ENCODE results near the gene PNKP. TPM values are rescaled to one million over a fixed set of nuclear protein-coding genes. Genes with fewer than 3 reads are reported as not detected.

The PNKP gene
- total RNA-seq, 1 donor from 2014 or later: 81.3 TPM

DNA sequence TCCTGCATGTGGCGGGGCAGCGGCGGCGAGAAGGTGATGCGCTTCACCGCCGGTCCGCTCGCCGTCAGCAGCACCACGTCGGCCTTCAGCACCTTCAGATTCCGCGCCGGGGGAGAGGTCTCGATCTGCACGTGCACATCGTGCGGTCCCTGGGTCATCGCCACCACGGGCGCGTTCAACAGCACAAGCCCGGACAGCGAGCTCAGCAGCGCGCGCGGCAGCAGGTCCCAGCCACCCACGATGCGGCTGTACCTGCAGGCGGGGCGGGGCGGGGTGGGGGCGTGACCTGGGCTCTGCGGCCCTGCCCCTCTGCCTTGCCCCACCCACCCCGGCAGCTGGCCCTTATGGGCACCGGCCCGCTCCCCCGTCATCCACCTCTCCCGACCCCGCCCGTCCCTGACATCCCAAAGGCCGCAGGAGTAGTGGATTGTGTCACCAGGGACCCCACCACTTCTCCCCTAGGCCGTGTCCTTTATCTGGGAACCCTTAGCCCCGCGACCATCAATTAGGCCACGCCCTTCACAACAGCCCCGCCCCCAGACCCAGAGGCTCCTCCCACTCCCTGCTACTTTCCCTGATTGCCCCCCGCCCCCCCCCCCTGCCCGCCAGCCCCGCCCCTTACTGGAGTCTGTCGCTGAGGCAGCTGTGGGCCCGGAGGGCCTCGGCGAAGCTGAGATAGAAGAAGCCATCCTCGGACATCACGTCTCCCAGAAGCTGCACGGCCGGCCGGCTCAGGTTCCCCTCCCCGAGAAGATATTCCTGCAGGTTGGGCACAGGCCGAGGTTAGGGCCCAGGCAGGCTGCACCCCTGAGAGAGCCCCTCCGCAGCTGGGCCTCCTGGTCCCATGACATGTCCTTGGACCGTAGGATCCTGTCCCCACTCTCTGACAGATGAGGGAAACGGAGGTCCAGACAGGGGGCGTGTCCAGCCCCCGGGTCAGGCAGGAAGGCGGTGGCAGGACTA lies 23.3 kb upstream of the PNKP start:
- Mint-ChIP-seq H3K4me3 (ENCODE audit: unreplicated experiment) (peak overlapping the region; percentile 77), H3K9me3 (ENCODE audit: unreplicated experiment) (peaks cover 9% of the 10 kb centered on the region), H3K27ac (ENCODE audit: unreplicated experiment) (peak overlapping the region; percentile 70), H3K36me3 (ENCODE audit: unreplicated experiment) (no peaks in the 10 kb centered on the region), H3K27me3 (ENCODE audit: unreplicated experiment) (peaks cover 10% of the 10 kb centered on the region), H3K4me1 (ENCODE audit: low read depth, unreplicated experiment) (peaks cover 6% of the 10 kb centered on the region)
- DNase-seq: peak; percentile 75
- TF ChIP-seq, protein P1, sequence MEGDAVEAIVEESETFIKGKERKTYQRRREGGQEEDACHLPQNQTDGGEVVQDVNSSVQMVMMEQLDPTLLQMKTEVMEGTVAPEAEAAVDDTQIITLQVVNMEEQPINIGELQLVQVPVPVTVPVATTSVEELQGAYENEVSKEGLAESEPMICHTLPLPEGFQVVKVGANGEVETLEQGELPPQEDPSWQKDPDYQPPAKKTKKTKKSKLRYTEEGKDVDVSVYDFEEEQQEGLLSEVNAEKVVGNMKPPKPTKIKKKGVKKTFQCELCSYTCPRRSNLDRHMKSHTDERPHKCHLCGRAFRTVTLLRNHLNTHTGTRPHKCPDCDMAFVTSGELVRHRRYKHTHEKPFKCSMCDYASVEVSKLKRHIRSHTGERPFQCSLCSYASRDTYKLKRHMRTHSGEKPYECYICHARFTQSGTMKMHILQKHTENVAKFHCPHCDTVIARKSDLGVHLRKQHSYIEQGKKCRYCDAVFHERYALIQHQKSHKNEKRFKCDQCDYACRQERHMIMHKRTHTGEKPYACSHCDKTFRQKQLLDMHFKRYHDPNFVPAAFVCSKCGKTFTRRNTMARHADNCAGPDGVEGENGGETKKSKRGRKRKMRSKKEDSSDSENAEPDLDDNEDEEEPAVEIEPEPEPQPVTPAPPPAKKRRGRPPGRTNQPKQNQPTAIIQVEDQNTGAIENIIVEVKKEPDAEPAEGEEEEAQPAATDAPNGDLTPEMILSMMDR (IDR thresholded peaks at IDR 0.05; ENCODE audit: partially characterized antibody, unreplicated experiment): peak; percentile 54

DNA sequence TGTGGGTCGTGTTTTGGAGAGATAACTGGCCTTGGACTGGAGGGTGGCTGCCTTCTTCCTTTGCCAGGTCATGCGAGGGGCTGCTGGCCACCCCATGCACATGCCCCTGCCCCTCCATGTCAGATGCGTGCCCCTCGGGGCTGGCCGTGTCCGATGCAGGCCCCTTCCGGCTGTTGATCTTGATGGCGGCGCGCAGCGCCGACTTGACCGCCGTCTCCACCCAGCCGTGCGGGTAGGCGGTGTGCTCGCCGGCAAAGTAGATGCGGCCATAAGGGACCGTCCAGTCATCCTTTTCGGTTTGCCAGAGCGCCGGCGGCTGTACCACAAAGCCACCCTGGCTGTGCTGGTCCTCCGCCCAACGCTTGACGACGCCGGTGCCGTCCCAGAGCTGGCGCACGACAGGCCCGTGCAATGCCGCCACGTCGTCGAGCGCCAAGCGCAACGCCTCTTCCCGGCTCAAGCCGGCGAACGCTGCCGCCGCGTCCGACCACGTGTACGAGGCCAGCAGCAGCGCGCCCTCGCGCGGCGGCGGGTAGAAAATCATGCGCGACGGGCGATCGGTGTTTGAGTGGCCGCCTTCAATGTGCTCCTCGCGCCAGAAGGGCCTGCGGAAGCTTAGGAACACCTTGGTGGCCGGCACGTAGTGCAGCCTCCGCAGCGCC lies 22.4 kb upstream of the PNKP start:
- peaks cover 9% of the 10 kb centered on the region for H3K9me3 Mint-ChIP-seq (ENCODE audit: unreplicated experiment)
- peaks cover 6% of the 10 kb centered on the region for H3K4me1 Mint-ChIP-seq (ENCODE audit: low read depth, unreplicated experiment)
- peak; percentile 82 for DNase-seq
- peak overlapping the region; percentile 77 for H3K4me3 Mint-ChIP-seq (ENCODE audit: unreplicated experiment)
- TF ChIP-seq, protein P1 (IDR thresholded peaks at IDR 0.05; ENCODE audit: partially characterized antibody, unreplicated experiment): peak; percentile 82
- H3K27me3 Mint-ChIP-seq (ENCODE audit: unreplicated experiment): peaks cover 10% of the 10 kb centered on the region
- H3K36me3 Mint-ChIP-seq (ENCODE audit: unreplicated experiment): no peaks in the 10 kb centered on the region
- peak overlapping the region; percentile 93 for H3K27ac Mint-ChIP-seq (ENCODE audit: unreplicated experiment)

DNA sequence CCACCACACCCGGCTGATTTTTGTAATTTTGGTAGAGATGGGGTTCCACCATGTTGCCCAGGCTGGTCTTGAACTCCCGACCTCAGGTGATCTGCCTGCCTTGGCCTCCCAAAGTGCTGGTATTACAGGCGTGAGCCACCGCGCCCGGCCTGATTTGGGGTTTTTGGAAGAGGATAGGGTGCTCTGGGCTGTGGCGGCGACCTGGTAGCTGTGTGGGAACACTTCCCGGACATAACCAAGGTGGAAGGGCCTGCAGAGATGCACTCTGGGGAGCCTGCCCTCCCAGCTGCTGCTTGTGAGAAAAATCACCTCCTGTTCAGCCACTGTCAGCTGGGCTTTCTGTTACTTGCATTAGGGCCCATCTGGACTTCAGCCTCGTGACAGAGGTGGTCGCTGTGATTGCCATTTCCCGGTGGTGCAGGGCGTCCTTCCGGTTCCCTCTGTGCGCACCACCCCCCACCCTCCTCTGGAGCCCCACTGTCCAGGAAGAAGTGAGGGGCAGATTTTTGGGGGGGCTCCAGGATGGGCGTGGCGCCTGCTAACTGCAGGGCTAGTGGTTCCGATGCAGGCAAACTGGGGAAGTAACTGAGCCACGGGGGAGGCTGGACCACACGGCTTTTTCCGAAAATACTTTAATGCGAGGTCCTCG lies 21.8 kb upstream of the PNKP start:
- TF ChIP-seq, protein P1 (IDR thresholded peaks at IDR 0.05; ENCODE audit: partially characterized antibody, unreplicated experiment): no peak
- Mint-ChIP-seq H3K27ac (ENCODE audit: unreplicated experiment) (peak overlapping the region; percentile 93), H3K36me3 (ENCODE audit: unreplicated experiment) (no peaks in the 10 kb centered on the region), H3K4me3 (ENCODE audit: unreplicated experiment) (peak overlapping the region; percentile 38), H3K27me3 (ENCODE audit: unreplicated experiment) (peaks cover 10% of the 10 kb centered on the region), H3K4me1 (ENCODE audit: low read depth, unreplicated experiment) (peaks cover 6% of the 10 kb centered on the region), H3K9me3 (ENCODE audit: unreplicated experiment) (peaks cover 9% of the 10 kb centered on the region)
- peak; percentile 69 for DNase-seq

DNA sequence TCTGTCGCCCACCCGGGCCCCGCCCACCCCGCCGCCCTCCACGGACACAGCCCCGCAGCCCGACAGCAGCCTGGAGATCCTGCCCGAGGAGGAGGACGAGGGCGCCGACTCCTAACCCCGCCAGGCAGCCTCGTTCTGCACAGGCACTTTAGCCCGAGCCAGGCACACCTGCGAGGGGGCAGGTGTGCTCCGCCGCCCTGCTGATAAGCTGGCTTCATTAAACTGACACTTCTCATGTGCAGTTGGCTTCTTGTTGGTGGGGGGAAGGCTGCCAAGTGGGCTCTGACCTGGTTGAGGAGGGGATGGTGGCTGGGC lies 21.1 kb upstream of the PNKP start:
- peak; percentile 20 for DNase-seq
- peak overlapping the region; percentile 15 for H3K4me3 Mint-ChIP-seq (ENCODE audit: unreplicated experiment)
- H3K4me1 Mint-ChIP-seq (ENCODE audit: low read depth, unreplicated experiment): peaks cover 6% of the 10 kb centered on the region
- peaks cover 9% of the 10 kb centered on the region for H3K9me3 Mint-ChIP-seq (ENCODE audit: unreplicated experiment)
- H3K36me3 Mint-ChIP-seq (ENCODE audit: unreplicated experiment): peaks cover 1% of the 10 kb centered on the region
- TF ChIP-seq, protein P1 (IDR thresholded peaks at IDR 0.05; ENCODE audit: partially characterized antibody, unreplicated experiment): no peak
- H3K27me3 Mint-ChIP-seq (ENCODE audit: unreplicated experiment): peaks cover 9% of the 10 kb centered on the region
- H3K27ac Mint-ChIP-seq (ENCODE audit: unreplicated experiment): peak overlapping the region; percentile 93
